K562 (cell line): ENCODE results near the gene CMBL. TPM values are rescaled to one million over a fixed set of nuclear protein-coding genes. Genes with fewer than 3 reads are reported as not detected.

Experiments used
- ATAC-seq: fragments of 200-7000 bp; cut with Tn5 transposase; 3 replicates; pipeline ENCODE4 v1.9.1; 2020; ENCODE audit warnings: moderate library complexity
- BruUV-seq: library from RNA; stranded (reverse); fragments of 400-500 nt; replicated peaks from 2 replicates; lab custom pipeline; 2021; lab: Mats Ljungman, UMichigan
- CTCF ChIA-PET: fragments of 300-600 bp; formaldehyde crosslinking; extraction: SDS; loops from one replicate; lab custom pipeline; 2021; ENCODE audit warnings: low intra/inter-chr PET ratio; lab: Yijun Ruan, JAX
- POLR2A ChIA-PET: fragments of 300-600, 350-650 bp; sonication (Branson Sonifier 250); formaldehyde crosslinking; extraction: SDS; loops from one replicate; lab custom pipeline; 2021; ENCODE audit warnings: antibody characterized with exemption, inconsistent platforms; lab: Yijun Ruan, JAX
- DNase-seq, 4 experiments: peaks; one replicate each; pipeline versions ENCODE4 v3.0.0 to v3.0.0-alpha.2; 2011 to 2018; ENCODE audit warnings: low spot score in 3 of 4, mixed read lengths in 3 of 4; ENCODE audit errors: extremely low read depth in 1 of 4
- FAIRE-seq: peaks from 2 replicates; lab custom pipeline; 2011; peaks lifted over from hg19 to GRCh38; lab: Jason Lieb, UNC
- H2AFZ ChIP-seq: 2 replicates; pipeline ENCODE4 v1.6.0; 2011; ENCODE audit warnings: low read depth, low read length, control low read depth, inconsistent platforms
- H3K27ac ChIP-seq: fragments of 200-600 bp; 3 replicates; pipeline ENCODE4 v1.8.0; 2011; ENCODE audit warnings: low read depth, mild to moderate bottlenecking, control low read depth, inconsistent platforms, low read length, moderate library complexity, mixed read lengths; ENCODE audit errors: extremely low read depth
- H3K27me3 ChIP-seq, 2 experiments: fragments of 300-600 bp in 1 of 2; 2 replicates in 1 of 2; 3 replicates in 1 of 2; pipeline versions ENCODE4 v1.6.0 to v1.8.0; 2011; ENCODE audit warnings: inconsistent platforms in 2 of 2, low read length in 2 of 2, mild to moderate bottlenecking in 1 of 2, mixed read lengths in 1 of 2, moderate library complexity in 1 of 2; ENCODE audit not compliant: control insufficient read depth in 2 of 2, insufficient read depth in 2 of 2
- H3K36me3 ChIP-seq: fragments of 300-600 bp; 3 replicates; pipeline ENCODE4 v1.8.0; 2011; ENCODE audit warnings: mild to moderate bottlenecking, low read length, inconsistent platforms; ENCODE audit not compliant: control insufficient read depth, insufficient read depth
- H3K4me1 ChIP-seq, 2 experiments: fragments of 200-600 bp in 1 of 2; replicated peaks in 1 of 2; 2 replicates in 1 of 2; 3 replicates in 1 of 2; pipeline versions ENCODE4 v1.5.1 to v1.8.0; 2011; ENCODE audit warnings: inconsistent platforms in 2 of 2, low read length in 2 of 2, mild to moderate bottlenecking in 1 of 2, mixed read lengths in 1 of 2, moderate library complexity in 1 of 2; ENCODE audit not compliant: control insufficient read depth in 2 of 2, insufficient read depth in 2 of 2
- H3K4me2 ChIP-seq: 2 replicates; pipeline ENCODE4 v1.6.1; 2011; ENCODE audit warnings: low read length, control low read depth, inconsistent platforms, mixed read lengths; ENCODE audit not compliant: insufficient read depth
- H3K4me3 ChIP-seq: fragments of 200-600 bp; sonication (generic), shearing (Covaris generic); 2 replicates; pipeline ENCODE4 v1.5.1; 2016; ENCODE audit warnings: control low read depth, inconsistent platforms
- H3K79me2 ChIP-seq: fragments of 200-600 bp; 3 replicates; pipeline ENCODE4 v1.8.0; 2011; ENCODE audit warnings: low read length, inconsistent platforms; ENCODE audit not compliant: control insufficient read depth, insufficient read depth
- H3K9ac ChIP-seq, 2 experiments: 2 replicates each; pipeline versions ENCODE4 v1.6.0 to v1.6.1; 2011; ENCODE audit warnings: low read depth in 2 of 2, low read length in 2 of 2, control low read depth in 1 of 2, inconsistent platforms in 1 of 2, mild to moderate bottlenecking in 1 of 2, mixed read lengths in 1 of 2; ENCODE audit not compliant: insufficient read depth in 1 of 2
- H3K9me1 ChIP-seq: one replicate; pipeline ENCODE4 v1.6.0; 2011; ENCODE audit warnings: inconsistent platforms, mild to moderate bottlenecking, low read length, moderate library complexity; ENCODE audit not compliant: control insufficient read depth, insufficient read depth
- H3K9me3 ChIP-seq: replicated peaks from 2 replicates; pipeline ENCODE4 v1.5.1; 2011; ENCODE audit warnings: low read depth, low read length, inconsistent platforms; ENCODE audit not compliant: control insufficient read depth, insufficient read depth
- H4K20me1 ChIP-seq: replicated peaks from 2 replicates; pipeline ENCODE4 v1.6.1; 2011; ENCODE audit warnings: low read length, inconsistent platforms, mixed read lengths; ENCODE audit not compliant: control insufficient read depth, insufficient read depth
- CEBPB ChIP-seq: fragments of 450-650 bp; IDR thresholded peaks from 2 replicates; pipeline ENCODE4 v1.6.1; 2016; ENCODE audit warnings: missing genetic modification characterization, missing compliant biosample characterization
- HCFC1 ChIP-seq: IDR thresholded peaks from 2 replicates; pipeline ENCODE4 v1.6.1; 2012; ENCODE audit warnings: low read depth, low read length, improper control_type of control experiment
- MEF2A ChIP-seq: IDR thresholded peaks from 2 replicates; pipeline ENCODE4 v1.6.1; 2011; ENCODE audit warnings: low read depth, mild to moderate bottlenecking, low read length, moderate library complexity; ENCODE audit not compliant: control insufficient read depth
- RREB1 ChIP-seq: fragments of 250-450 bp; sonication (Bioruptor Pico); IDR thresholded peaks from 2 replicates; pipeline ENCODE4 v1.4.0; 2020
- TCF7 ChIP-seq: sonication (generic); IDR thresholded peaks from 2 replicates; pipeline ENCODE4 v1.6.1; 2016; ENCODE audit warnings: antibody characterized with exemption, borderline replicate concordance
- ZNF224 ChIP-seq: sonication (generic); formaldehyde crosslinking; IDR thresholded peaks from 2 replicates; pipeline ENCODE4 v1.8.0; 2022; ENCODE audit warnings: mild to moderate bottlenecking, missing genetic modification reagents
- ZNF23 ChIP-seq: fragments of 250-450 bp; sonication (Bioruptor Pico); IDR thresholded peaks from 2 replicates; pipeline ENCODE4 v1.4.0; 2020; ENCODE audit warnings: mild to moderate bottlenecking
- ZNF518B ChIP-seq: fragments of 250-450 bp; sonication (Bioruptor Pico); IDR thresholded peaks from 2 replicates; pipeline ENCODE4 v1.5.0; 2021; ENCODE audit warnings: mild to moderate bottlenecking, moderate library complexity
- WGBS: fragments of 100-300 bp; shearing (Covaris generic); methylation state at CpG from one replicate; pipeline ENCODE4 v1.1.6; 2016; ENCODE audit warnings: low coverage, mixed read lengths; ENCODE audit not compliant: insufficient coverage; ENCODE audit errors: missing lambda C conversion rate; 5-methylcytosine and 5-hydroxymethylcytosine counted together
- in situ Hi-C: fragments of 300-500 bp; cut with MboI; formaldehyde crosslinking; loops from 4 replicates; pipeline ENCODE4 v1.15.0; 2018; ENCODE audit warnings: inconsistent platforms, mixed read lengths
- intact Hi-C: fragments of 100-400 bp; cut with micrococcal nuclease; formaldehyde crosslinking; loops from 2 replicates; pipeline ENCODE4 v1.14.2; 2022
- polyA plus RNA-seq, 8 experiments: library from polyadenylated mRNA; depleted of rRNA in 4 of 8; stranded (reverse) in 5 of 8; unstranded in 3 of 8; fragments of >200 nt; fragmentation: Nextera tagmentation in 2 of 8; fragmentation: Illumina TruSeq in 1 of 8; extraction: Ambion mirVana in 2 of 8; extraction: Trizol in 1 of 8; gene quantifications; 2 replicates each; pipeline versions ENCODE4 v1.2.1 to v1.2.3, GENCODE V29; 2011 to 2014; ENCODE audit warnings: inconsistent platforms in 1 of 8, missing spikeins in 1 of 8
- total RNA-seq, 7 experiments: library from RNA; depleted of rRNA in 6 of 7; stranded (reverse); fragments of >200 nt in 6 of 7; fragmentation: Illumina TruSeq in 2 of 7; extraction: Trizol in 2 of 7; gene quantifications; 2 replicates each; pipeline versions ENCODE4 v1.2.1 to v1.2.3, GENCODE V29; 2011 to 2021; ENCODE audit warnings: low replicate concordance in 1 of 7
- TF ChIP-seq, protein P1 (sequence below): fragments of 250-450 bp; sonication (Bioruptor Pico); IDR thresholded peaks from 2 replicates; pipeline ENCODE4 v1.5.0; 2020; ENCODE audit warnings: mild to moderate bottlenecking

CMBL gene
- total and polyA plus RNA-seq, 9 of the 15 experiments (the other 6 are each of a cell fraction or from before 2014, with no cell fraction given) = 22.6 to 192 (median 71.1) TPM

GRCh38 chr5:10288592-10289219 lies 19.0 kb downstream of the CMBL start:
- no peak overlapping the region for H3K4me3 ChIP-seq
- no TSS peak for BruUV-seq
- TF ChIP-seq CEBPB (tag) (peak; percentile 54), MEF2A (peak; percentile 85), HCFC1 (no peak), ZNF23 (no peak), ZNF224 (CRISPR knock-in tag) (no peak), TCF7 (no peak), ZNF518B (CRISPR knock-in tag) (no peak), RREB1 (CRISPR knock-in tag) (no peak)
- TF ChIP-seq, protein P1, sequence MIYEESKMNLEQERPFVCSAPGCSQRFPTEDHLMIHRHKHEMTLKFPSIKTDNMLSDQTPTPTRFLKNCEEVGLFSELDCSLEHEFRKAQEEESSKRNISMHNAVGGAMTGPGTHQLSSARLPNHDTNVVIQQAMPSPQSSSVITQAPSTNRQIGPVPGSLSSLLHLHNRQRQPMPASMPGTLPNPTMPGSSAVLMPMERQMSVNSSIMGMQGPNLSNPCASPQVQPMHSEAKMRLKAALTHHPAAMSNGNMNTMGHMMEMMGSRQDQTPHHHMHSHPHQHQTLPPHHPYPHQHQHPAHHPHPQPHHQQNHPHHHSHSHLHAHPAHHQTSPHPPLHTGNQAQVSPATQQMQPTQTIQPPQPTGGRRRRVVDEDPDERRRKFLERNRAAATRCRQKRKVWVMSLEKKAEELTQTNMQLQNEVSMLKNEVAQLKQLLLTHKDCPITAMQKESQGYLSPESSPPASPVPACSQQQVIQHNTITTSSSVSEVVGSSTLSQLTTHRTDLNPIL (CRISPR knock-in tag) = no peak

More at GRCh38 chr5:10288592-10289219, 19.0 kb downstream of the CMBL start:
- ChIA-PET POLR2A (no interaction called here), CTCF (no interaction called here)
- FAIRE-seq = no peak
- in situ Hi-C loops = no loop called here
- H3K9me1 ChIP-seq = no peaks in the 10 kb centered on the region
- no peaks in the 10 kb centered on the region for H3K9me3 ChIP-seq
- peaks cover 76% of the 10 kb centered on the region for H3K36me3 ChIP-seq
- WGBS = 71% methylated on average over 13 of the region's 13 CpGs
- H3K27ac ChIP-seq = peak overlapping the region; percentile 27; the same call in 2 of the 3 replicates
- ATAC-seq = no peak
- H3K9ac ChIP-seq = peak overlapping the region in 1 of 2 experiments; percentile 70; a peak in 2 of 4 replicates
- H3K79me2 ChIP-seq = peaks cover 44% of the 10 kb centered on the region
- no peaks in the 10 kb centered on the region for H3K27me3 ChIP-seq
- H2AFZ ChIP-seq = no peak overlapping the region
- peaks cover 30 to 39% of the 10 kb centered on the region in 2 experiments for H3K4me1 ChIP-seq
- intact Hi-C loops = no loop called here
- H4K20me1 ChIP-seq = no peaks in the 10 kb centered on the region
- no peak overlapping the region for H3K4me2 ChIP-seq
- DNase-seq = no peak
